Measurements from ENCODE around the gene PUM1.
"Not testable (repeated sequence)": the region's sequence is repeated elsewhere in the genome, so short reads cannot be mapped to it uniquely, and the experiment has no call there.

PUM1 gene

GRCh38 chr1:30940541-30940940 lies 125.0 kb downstream of the PUM1 start:
- Histone ChIP-seq H3K36me3 (peaks cover 40% of the 10 kb centered on the region), H3K4me1 (no peaks in the 10 kb centered on the region), H3K9me3 (no peaks in the 10 kb centered on the region), H3K27me3 (no peaks in the 10 kb centered on the region), H3K4me3 (ENCODE audit: low read depth, low read length) (no peak overlapping the region)
- DNase-seq, result no peak
- no peak for TF ChIP-seq CTCF (IDR thresholded peaks at IDR 0.05; ENCODE audit: low read depth, low read length)

GRCh38 chr1:30936541-30937171 lies 128.9 kb downstream of the PUM1 start:
- Histone ChIP-seq H3K27me3 (no peaks in the 10 kb centered on the region), H3K9me3 (no peaks in the 10 kb centered on the region), H3K36me3 (peaks cover 54% of the 10 kb centered on the region), H3K4me3 (ENCODE audit: low read depth, low read length) (no peak overlapping the region), H3K4me1 (no peaks in the 10 kb centered on the region)
- DNase-seq, result no peak
- TF ChIP-seq CTCF (IDR thresholded peaks at IDR 0.05; ENCODE audit: low read depth, low read length), result no peak

- DNase-seq; H3K27me3 ChIP-seq; H3K4me3 ChIP-seq (ENCODE audit: low read depth, low read length); H3K4me1 ChIP-seq; H3K9me3 ChIP-seq: not testable (repeated sequence)
- peaks cover 47% of the 10 kb centered on the region for H3K36me3 ChIP-seq
Measured at GRCh38 chr1:30935758-30936157, 129.8 kb downstream of the PUM1 start.

GRCh38 chr1:30934613-30935012 lies 130.9 kb downstream of the PUM1 start:
- Histone ChIP-seq H3K4me3 (ENCODE audit: low read depth, low read length) (no peak overlapping the region), H3K9me3 (no peaks in the 10 kb centered on the region), H3K27me3 (no peaks in the 10 kb centered on the region), H3K4me1 (no peaks in the 10 kb centered on the region), H3K36me3 (peaks cover 36% of the 10 kb centered on the region)
- no peak for DNase-seq
- no peak for TF ChIP-seq CTCF (IDR thresholded peaks at IDR 0.05; ENCODE audit: low read depth, low read length)

DNA sequence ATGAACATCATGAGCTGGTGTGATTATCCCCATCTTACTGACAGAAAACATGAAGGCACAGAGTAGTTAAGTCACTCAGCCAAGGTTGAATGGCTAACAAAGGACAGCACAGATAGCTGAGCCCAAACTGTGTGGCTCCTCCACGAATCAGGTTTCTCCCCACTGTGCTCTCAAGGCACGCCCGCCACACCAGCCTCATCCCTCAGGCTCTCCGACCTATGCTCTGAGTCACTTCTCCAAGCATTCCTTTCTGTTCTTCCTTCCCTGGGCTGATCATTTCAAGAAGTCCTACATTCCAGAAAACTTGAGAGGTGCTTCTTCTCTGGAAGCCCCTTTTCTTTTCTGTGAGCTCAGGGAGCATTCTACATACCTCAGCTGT lies 131.7 kb downstream of the PUM1 start:
- no peak for TF ChIP-seq CTCF (IDR thresholded peaks at IDR 0.05; ENCODE audit: low read depth, low read length)
- Histone ChIP-seq H3K36me3 (peaks cover 30% of the 10 kb centered on the region), H3K27me3 (no peaks in the 10 kb centered on the region), H3K4me3 (ENCODE audit: low read depth, low read length) (no peak overlapping the region), H3K4me1 (no peaks in the 10 kb centered on the region; the same call in 1 of the 2 replicates), H3K9me3 (no peaks in the 10 kb centered on the region)
- DNase-seq, result no peak

DNA sequence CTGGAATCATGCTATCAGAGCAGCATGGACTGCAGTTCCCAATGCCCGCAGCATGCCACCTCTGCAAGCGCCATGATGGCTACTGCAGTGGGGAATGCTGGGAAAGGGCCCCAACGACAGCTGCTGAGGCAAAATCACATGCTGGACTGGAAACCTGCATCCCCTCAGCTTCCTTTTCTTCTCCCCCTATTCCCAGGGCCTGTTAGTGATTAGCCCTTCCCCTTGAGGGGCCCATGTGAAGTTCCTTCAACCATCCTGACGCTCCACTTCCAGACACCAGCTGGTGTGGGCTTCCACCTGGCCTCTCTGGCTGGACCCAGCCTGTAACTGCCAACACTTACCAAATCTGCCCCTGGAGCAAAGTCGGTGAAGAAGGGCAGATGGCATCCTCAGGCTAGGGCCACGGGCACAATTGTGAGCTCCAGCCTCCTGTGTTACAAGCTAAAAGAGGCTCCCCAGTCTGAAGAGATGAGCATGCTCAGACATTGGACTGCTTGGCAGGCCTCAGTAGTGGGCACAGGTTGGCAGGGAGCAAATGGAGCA lies 134.8 kb downstream of the PUM1 start:
- no peaks in the 10 kb centered on the region for H3K27me3 ChIP-seq
- no peak for TF ChIP-seq CTCF (IDR thresholded peaks at IDR 0.05; ENCODE audit: low read depth, low read length)
- no peak overlapping the region for H3K4me3 ChIP-seq (ENCODE audit: low read depth, low read length)
- no peaks in the 10 kb centered on the region; the same call in 1 of the 2 replicates for H3K4me1 ChIP-seq
- peaks cover 20% of the 10 kb centered on the region for H3K36me3 ChIP-seq
- no peak for DNase-seq
- H3K9me3 ChIP-seq, result no peaks in the 10 kb centered on the region
